Thoracic aorta (tissue), 2 donors: Measurements from ENCODE around the gene RGL2. TPM values are rescaled to one million over a fixed set of nuclear protein-coding genes. Genes with fewer than 3 reads are reported as not detected.
"Not testable (repeated sequence)": the region's sequence is repeated elsewhere in the genome, so short reads cannot be mapped to it uniquely, and the experiment has no call there.

Experiments used
- ATAC-seq: fragments of 150-250 bp; one replicate; pipeline ENCODE4 v1.8.0; 2017; ENCODE audit warnings: low read depth; ENCODE audit not compliant: insufficient number of reproducible peaks, low FRiP score
- DNase-seq: peaks from one replicate; pipeline ENCODE4 v3.0.0-alpha.2; 2020; ENCODE audit warnings: low spot score
- H3K27ac ChIP-seq, 2 donors: fragments of 200-600 bp; sonication (generic); 1 replicate in 1 of 2; 2 replicates in 1 of 2; pipeline ENCODE4 v1.5.1; 2016; ENCODE audit warnings: mild to moderate bottlenecking in 2 of 2, moderate library complexity in 2 of 2
- H3K27me3 ChIP-seq: fragments of 200-600 bp; sonication (generic); replicated peaks from 2 replicates; pipeline ENCODE4 v1.6.0; 2016; ENCODE audit warnings: mild to moderate bottlenecking; ENCODE audit not compliant: insufficient read depth
- H3K36me3 ChIP-seq: fragments of 200-600 bp; sonication (generic); one replicate; pipeline ENCODE4 v1.5.1; 2016
- H3K4me1 ChIP-seq, 2 donors: fragments of 200-600 bp; sonication (generic); 1 replicate in 1 of 2; 2 replicates in 1 of 2; pipeline versions ENCODE4 v1.5.1 to v1.6.0; 2016; ENCODE audit warnings: low read depth in 2 of 2, mild to moderate bottlenecking in 1 of 2; ENCODE audit not compliant: control insufficient read depth in 1 of 2
- H3K4me3 ChIP-seq: fragments of 200-600 bp; sonication (generic); 2 replicates; pipeline ENCODE4 v1.5.1; 2016; ENCODE audit warnings: mild to moderate bottlenecking
- H3K9me3 ChIP-seq: fragments of 200-600 bp; sonication (generic); 2 replicates; pipeline ENCODE4 v1.5.1; 2016
- total RNA-seq, 2 donors: library from RNA; depleted of rRNA; stranded (reverse); fragments of >200 nt; gene quantifications; one replicate each; pipeline versions ENCODE4 v1.1.0 to v1.2.3, GENCODE V29; 2016
- TF ChIP-seq, protein P1 (sequence below): fragments of 200-600 bp; sonication (generic); IDR thresholded peaks from one replicate; pipeline ENCODE4 v1.5.1; 2019; ENCODE audit warnings: antibody characterized with exemption

The RGL2 gene
- total RNA-seq, 2 donors from 2014 or later: 49.9 to 83.5 TPM

DNA sequence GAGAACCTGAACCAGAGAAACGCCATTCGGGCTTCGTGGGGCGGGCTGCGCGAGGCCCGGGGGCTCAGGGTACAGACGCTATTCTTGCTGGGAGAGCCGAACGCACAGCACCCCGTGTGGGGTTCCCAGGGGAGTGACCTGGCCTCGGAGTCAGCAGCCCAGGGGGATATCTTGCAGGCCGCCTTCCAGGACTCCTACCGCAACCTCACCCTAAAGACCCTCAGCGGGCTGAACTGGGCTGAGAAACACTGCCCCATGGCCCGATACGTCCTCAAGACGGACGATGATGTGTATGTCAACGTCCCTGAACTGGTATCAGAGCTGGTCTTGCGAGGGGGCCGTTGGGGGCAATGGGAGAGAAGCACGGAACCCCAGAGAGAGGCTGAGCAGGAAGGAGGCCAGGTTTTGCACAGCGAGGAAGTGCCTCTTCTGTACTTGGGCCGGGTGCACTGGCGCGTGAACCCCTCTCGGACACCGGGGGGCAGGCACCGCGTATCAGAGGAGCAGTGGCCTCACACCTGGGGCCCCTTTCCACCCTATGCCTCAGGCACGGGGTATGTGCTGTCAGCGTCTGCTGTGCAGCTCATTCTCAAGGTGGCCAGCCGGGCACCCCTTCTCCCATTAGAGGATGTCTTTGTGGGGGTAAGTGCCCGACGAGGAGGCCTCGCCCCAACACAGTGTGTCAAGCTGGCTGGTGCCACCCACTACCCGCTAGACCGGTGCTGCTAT, 20.9 kb downstream of the RGL2 start:
- peak overlapping the region; percentile 88 to 95 for H3K27ac ChIP-seq
- ATAC-seq (no peak), DNase-seq (no peak)
- no peaks in the 10 kb centered on the region for H3K9me3 ChIP-seq
- H3K4me1 ChIP-seq: peaks cover 22 to 44% of the 10 kb centered on the region in 2 donors
- no peaks in the 10 kb centered on the region for H3K27me3 ChIP-seq
- H3K4me3 ChIP-seq: peak overlapping the region; percentile 86
- H3K36me3 ChIP-seq: peaks cover 10% of the 10 kb centered on the region
- TF ChIP-seq, protein P1, sequence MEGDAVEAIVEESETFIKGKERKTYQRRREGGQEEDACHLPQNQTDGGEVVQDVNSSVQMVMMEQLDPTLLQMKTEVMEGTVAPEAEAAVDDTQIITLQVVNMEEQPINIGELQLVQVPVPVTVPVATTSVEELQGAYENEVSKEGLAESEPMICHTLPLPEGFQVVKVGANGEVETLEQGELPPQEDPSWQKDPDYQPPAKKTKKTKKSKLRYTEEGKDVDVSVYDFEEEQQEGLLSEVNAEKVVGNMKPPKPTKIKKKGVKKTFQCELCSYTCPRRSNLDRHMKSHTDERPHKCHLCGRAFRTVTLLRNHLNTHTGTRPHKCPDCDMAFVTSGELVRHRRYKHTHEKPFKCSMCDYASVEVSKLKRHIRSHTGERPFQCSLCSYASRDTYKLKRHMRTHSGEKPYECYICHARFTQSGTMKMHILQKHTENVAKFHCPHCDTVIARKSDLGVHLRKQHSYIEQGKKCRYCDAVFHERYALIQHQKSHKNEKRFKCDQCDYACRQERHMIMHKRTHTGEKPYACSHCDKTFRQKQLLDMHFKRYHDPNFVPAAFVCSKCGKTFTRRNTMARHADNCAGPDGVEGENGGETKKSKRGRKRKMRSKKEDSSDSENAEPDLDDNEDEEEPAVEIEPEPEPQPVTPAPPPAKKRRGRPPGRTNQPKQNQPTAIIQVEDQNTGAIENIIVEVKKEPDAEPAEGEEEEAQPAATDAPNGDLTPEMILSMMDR: no peak

DNA sequence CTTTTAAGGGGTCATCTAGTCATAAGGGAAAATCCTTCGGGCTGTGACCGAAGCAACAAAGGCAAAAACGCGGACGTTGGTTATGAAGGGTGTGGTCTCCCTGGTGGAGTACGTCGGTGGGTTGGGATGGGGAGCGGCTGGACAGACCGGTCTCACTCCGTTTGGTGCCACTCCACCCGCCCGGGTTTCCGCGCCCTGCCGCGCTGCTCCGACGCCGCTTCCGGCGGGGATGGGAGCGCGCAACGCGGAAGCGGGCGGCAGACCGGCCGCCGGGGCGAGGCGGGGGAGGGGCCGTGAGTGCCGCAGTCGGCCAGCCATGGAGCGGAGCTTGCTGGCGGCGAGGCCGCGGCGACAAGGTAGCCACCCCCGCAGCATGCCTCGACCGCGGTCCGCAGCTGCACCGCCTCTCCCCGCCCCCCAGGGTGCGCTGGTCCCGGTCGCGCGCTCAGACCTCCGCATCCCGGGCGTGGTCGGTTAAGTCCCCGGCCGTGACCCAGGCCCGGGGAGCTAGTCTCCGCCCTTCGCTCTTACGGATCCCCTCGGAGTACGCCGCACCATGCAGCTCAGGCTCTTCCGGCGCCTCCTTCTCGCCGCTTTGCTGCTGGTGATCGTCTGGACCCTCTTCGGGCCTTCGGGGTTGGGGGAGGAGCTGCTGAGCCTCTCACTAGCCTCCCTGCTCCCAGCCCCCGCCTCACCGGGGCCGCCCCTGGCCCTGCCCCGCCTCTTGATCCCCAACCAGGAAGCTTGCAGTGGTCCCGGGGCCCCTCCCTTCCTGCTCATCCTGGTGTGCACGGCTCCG, 21.7 kb downstream of the RGL2 start, which contains the start of gene B3GALT4:
B3GALT4 (plus strand) TSS at position 260 of the 799 bp plus-strand sequence; CDS start at position 557, 297 bp downstream.
- TF ChIP-seq, protein P1: peak; percentile 56
- Histone ChIP-seq H3K4me1 (peaks cover 27 to 51% of the 10 kb centered on the region in 2 donors), H3K4me3 (peak within 1 kb of the TSS; percentile 86), H3K27ac (peak within 1 kb of the TSS; percentile 88 to 95), H3K27me3 (no peaks in the 10 kb centered on the region), H3K36me3 (peaks cover 10% of the 10 kb centered on the region), H3K9me3 (no peaks in the 10 kb centered on the region)
- ATAC-seq (peak; percentile 39), DNase-seq (peak; percentile 33)

DNA sequence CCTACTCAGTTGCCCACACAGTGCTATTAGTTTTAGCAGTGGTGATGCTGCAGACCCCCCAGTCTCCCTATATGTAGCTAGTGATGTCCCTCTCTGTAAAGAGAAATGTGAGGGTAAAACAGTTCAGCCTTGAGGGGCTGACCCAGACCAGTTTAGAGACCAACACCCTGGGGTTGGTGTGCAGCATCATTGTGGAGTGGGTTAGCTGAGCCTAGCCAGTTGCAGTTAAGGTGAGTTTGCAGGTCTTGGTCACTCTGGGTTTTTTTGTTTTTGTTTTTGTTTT, 22.2 kb downstream of the RGL2 start:
- DNase-seq (no peak), ATAC-seq (no peak)
- peak overlapping the region; percentile 86 for H3K4me3 ChIP-seq
- TF ChIP-seq, protein P1: no peak
- H3K4me1 ChIP-seq: peaks cover 27 to 52% of the 10 kb centered on the region in 2 donors
- no peaks in the 10 kb centered on the region for H3K9me3 ChIP-seq
- H3K36me3 ChIP-seq: peaks cover 10% of the 10 kb centered on the region
- no peaks in the 10 kb centered on the region for H3K27me3 ChIP-seq
- peak overlapping the region; percentile 88 to 95 for H3K27ac ChIP-seq

DNA sequence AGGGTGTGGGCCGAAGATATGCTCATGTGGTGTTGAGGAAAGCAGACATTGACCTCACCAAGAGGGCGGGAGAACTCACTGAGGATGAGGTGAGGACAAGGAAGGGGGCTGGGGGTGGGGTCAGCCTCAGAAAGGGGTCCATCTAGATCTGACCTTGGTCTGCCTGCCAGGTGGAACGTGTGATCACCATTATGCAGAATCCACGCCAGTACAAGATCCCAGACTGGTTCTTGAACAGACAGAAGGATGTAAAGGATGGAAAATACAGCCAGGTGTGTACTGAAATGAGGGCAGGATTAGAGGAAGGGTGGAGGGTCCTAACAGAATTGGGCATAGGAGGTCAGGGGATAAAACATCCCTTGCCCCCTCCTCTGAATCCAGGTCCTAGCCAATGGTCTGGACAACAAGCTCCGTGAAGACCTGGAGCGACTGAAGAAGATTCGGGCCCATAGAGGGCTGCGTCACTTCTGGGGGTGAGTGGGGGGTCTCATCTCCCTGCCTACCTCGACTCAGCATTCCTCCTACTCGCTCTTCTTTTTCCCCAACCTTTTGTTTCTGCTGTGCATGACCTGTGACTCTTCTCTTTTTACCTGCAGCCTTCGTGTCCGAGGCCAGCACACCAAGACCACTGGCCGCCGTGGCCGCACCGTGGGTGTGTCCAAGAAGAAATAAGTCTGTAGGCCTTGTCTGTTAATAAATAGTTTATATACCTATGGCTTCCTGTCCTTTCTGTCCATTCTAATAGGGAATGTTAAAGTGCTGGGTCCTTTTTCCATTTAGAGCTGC, 22.8 kb downstream of the RGL2 start:
- peaks cover 27 to 53% of the 10 kb centered on the region in 2 donors for H3K4me1 ChIP-seq
- DNase-seq, H3K27me3 ChIP-seq, H3K9me3 ChIP-seq, H3K36me3 ChIP-seq, ATAC-seq: not testable (repeated sequence)
- H3K27ac ChIP-seq: peak overlapping the region; percentile 88 to 95
- peak overlapping the region; percentile 86 for H3K4me3 ChIP-seq

DNA sequence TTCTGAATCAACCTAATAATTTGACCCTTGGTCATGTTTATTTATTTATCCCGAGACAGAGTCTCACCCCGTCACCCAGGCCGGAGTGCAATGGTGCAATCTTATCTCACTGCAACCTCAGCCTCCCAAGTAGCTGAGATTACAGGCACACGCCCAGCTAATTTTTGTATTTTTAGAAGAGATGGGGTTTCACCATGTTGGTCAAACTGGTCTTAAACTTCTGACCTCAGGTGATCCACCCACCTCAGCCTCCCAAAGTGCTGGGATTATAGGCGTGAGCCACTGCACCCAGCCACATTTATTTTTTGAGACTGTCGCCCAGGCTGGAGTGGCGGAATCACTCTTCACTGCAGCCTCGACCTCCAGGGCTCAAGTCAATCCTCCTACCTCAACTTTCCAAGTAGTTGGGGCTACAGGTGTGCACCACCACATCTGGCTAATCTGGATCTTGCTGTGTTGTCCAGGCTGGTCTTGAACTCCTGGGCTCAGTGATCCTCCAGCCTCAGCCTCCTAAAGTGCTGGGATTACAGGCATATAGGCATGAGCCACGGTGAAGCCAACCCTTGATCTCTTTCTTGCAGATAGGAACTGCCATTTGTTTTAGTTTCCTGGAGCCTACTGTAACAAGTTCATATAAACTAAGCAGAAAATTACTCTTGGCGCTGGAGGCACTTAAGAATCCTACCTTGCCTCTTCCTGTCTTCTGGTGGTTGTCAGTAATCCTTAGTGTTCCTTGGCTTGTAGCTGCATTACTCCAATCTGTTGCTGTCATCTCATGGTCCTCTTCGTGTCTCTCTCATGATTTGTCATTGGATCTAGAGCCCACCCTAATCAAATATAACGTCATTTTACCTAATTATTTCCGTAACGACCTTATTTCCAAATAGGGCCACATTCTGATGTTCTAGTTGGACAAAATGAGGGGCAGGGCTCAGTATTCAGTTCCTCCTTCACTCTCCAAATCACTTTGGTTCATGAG, 24.5 kb downstream of the RGL2 start:
- Histone ChIP-seq H3K4me1 (peaks cover 27 to 63% of the 10 kb centered on the region in 2 donors), H3K27ac (no peak overlapping the region), H3K36me3 (peaks cover 10% of the 10 kb centered on the region), H3K9me3 (no peaks in the 10 kb centered on the region), H3K4me3 (no peak overlapping the region), H3K27me3 (no peaks in the 10 kb centered on the region)
- TF ChIP-seq, protein P1: no peak
- DNase-seq (no peak), ATAC-seq (no peak)
